Mammary epithelial cell (primary cell): ENCODE data around the gene PALLD.

Experiments used
- CTCF ChIP-seq, 2 donors: IDR thresholded peaks in 1 of 2; conservative IDR thresholded peaks in 1 of 2; 2 replicates each; pipeline ENCODE4 v1.5.1; 2011 to 2012; ENCODE audit warnings: inconsistent platforms in 2 of 2, low read length in 2 of 2, mild to moderate bottlenecking in 2 of 2, control low read depth in 1 of 2, low read depth in 1 of 2; ENCODE audit not compliant: insufficient read depth in 1 of 2; ENCODE audit errors: extremely low read depth in 1 of 2
- EZH2 ChIP-seq: IDR thresholded peaks from 2 replicates; pipeline ENCODE4 v1.6.1; 2012; ENCODE audit warnings: low read length, inconsistent platforms, borderline replicate concordance

DNA sequence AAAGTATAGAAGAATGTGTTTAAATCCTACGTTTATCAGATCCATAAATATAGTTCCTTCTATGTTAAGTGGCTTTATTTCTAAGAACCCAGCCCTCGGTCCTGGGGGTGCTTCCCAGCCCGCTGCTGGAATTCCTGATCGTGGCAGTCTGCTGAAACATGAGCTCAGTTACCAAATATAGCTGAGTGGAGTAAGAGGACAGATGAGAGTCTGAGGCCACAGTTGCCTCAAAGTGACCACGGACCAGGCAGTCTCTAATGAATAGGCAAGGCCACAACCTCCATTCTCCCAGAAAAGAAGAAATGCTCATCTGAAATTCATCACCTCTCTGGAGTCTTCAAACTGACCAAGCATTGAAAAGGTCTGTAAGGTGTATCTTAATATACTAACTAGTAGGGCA, at the start of gene PALLD:
- no peak for TF ChIP-seq CTCF (conservative IDR thresholded peaks at IDR 0.05 in 1 of 2, IDR thresholded peaks at IDR 0.05 in 1 of 2; ENCODE audit: extremely low read depth in 1 of 2, insufficient read depth in 1 of 2, low read depth in 1 of 2, low read length in 2 of 2)
- TF ChIP-seq EZH2: no peak
